HepG2 (cell line): ENCODE data around the gene TRIM15. TPM values are rescaled to one million over a fixed set of nuclear protein-coding genes. Genes with fewer than 3 reads are reported as not detected.

Source experiments
- ATAC-seq: fragments of 200-7000 bp; cut with Tn5 transposase; 3 replicates; pipeline ENCODE4 v1.9.1; 2020; ENCODE audit warnings: mild to moderate bottlenecking, moderate library complexity
- BruUV-seq: library from RNA; stranded (reverse); fragments of 400-500 nt; replicated peaks from 2 replicates; lab custom pipeline; 2021; lab: Mats Ljungman, UMichigan
- CTCF ChIA-PET: fragments of 300-600 bp; formaldehyde crosslinking; extraction: SDS; loops from one replicate; lab custom pipeline; 2021; ENCODE audit warnings: low total read pairs, inconsistent platforms, low intra/inter-chr PET ratio; lab: Yijun Ruan, JAX
- POLR2A ChIA-PET: fragments of 350-600 bp; sonication (Branson Sonifier 250); formaldehyde crosslinking; loops from one replicate; lab custom pipeline; 2020; ENCODE audit warnings: antibody characterized with exemption, inconsistent platforms; lab: Yijun Ruan, JAX
- DNase-seq: peaks from one replicate; pipeline ENCODE4 v3.0.0-alpha.2; 2015; ENCODE audit warnings: low spot score
- FAIRE-seq: peaks from 3 replicates; lab custom pipeline; 2011; peaks lifted over from hg19 to GRCh38; lab: Jason Lieb, UNC
- H2AFZ ChIP-seq: one replicate; pipeline ENCODE4 v1.6.1; 2011; ENCODE audit warnings: low read length, inconsistent platforms
- H3K27ac ChIP-seq: fragments of 300-600 bp; 3 replicates; pipeline ENCODE4 v1.8.0; 2011; ENCODE audit warnings: mixed run types, mild to moderate bottlenecking, mixed read lengths, low read length, inconsistent platforms; ENCODE audit not compliant: insufficient read depth; ENCODE audit errors: extremely low read length
- H3K27me3 ChIP-seq, 2 experiments: fragments of 200-600 bp in 1 of 2; 2 replicates in 1 of 2; 3 replicates in 1 of 2; pipeline versions ENCODE4 v1.6.0 to v1.8.0; 2011; ENCODE audit warnings: low read length in 2 of 2, mild to moderate bottlenecking in 2 of 2, moderate library complexity in 2 of 2, inconsistent platforms in 1 of 2; ENCODE audit not compliant: insufficient read depth in 2 of 2, control insufficient read depth in 1 of 2
- H3K36me3 ChIP-seq, 2 experiments: fragments of 200-600 bp in 1 of 2; replicated peaks in 1 of 2; 2 replicates in 1 of 2; 3 replicates in 1 of 2; pipeline versions ENCODE4 v1.5.1 to v1.8.0; 2011; ENCODE audit warnings: low read length in 2 of 2, inconsistent platforms in 1 of 2; ENCODE audit not compliant: insufficient read depth in 2 of 2, control insufficient read depth in 1 of 2
- H3K4me1 ChIP-seq: 2 replicates; pipeline ENCODE4 v1.5.1; 2012; ENCODE audit warnings: low read length, inconsistent platforms; ENCODE audit not compliant: insufficient read depth
- H3K4me2 ChIP-seq: 2 replicates; pipeline ENCODE4 v1.6.0; 2011; ENCODE audit warnings: low read depth, low read length, inconsistent platforms
- H3K4me3 ChIP-seq, 3 experiments: fragments of 200-600 bp in 1 of 3; sonication (generic), shearing (Covaris generic) in 1 of 3; replicated peaks in 1 of 3; 2 replicates each; pipeline ENCODE4 v1.5.1; 2011 to 2016; ENCODE audit warnings: low read length in 3 of 3, inconsistent platforms in 2 of 3, low read depth in 2 of 3, mild to moderate bottlenecking in 2 of 3, control low read depth in 1 of 3, mixed read lengths in 1 of 3; ENCODE audit not compliant: insufficient read depth in 1 of 3
- H3K79me2 ChIP-seq: one replicate; pipeline ENCODE4 v1.6.1; 2011; ENCODE audit warnings: low read length, inconsistent platforms; ENCODE audit not compliant: insufficient read depth
- H3K9ac ChIP-seq: 2 replicates; pipeline ENCODE4 v1.6.0; 2011; ENCODE audit warnings: mild to moderate bottlenecking, low read depth, low read length, inconsistent platforms; ENCODE audit not compliant: insufficient read depth
- H3K9me3 ChIP-seq: 2 replicates; pipeline ENCODE4 v1.5.1; 2012; ENCODE audit warnings: mild to moderate bottlenecking, low read length
- H4K20me1 ChIP-seq: 2 replicates; pipeline ENCODE4 v1.6.0; 2011; ENCODE audit warnings: inconsistent platforms, mild to moderate bottlenecking, low read length, moderate library complexity; ENCODE audit not compliant: insufficient read depth
- AGO2 ChIP-seq: fragments of 200-400 bp; formaldehyde crosslinking; optimal IDR thresholded peaks from 2 replicates; pipeline ENCODE3; 2017; ENCODE audit warnings: mild to moderate bottlenecking, low read depth, low read length, moderate library complexity
- KLF15 ChIP-seq: sonication (generic); formaldehyde crosslinking; IDR thresholded peaks from 2 replicates; pipeline ENCODE4 v1.8.1; 2023; ENCODE audit warnings: borderline replicate concordance, mild to moderate bottlenecking, inconsistent platforms, missing genetic modification reagents, mixed read lengths
- SP140L ChIP-seq: sonication (generic); formaldehyde crosslinking; IDR thresholded peaks from 2 replicates; pipeline ENCODE4 v1.4.0; 2020; ENCODE audit warnings: missing genetic modification reagents, borderline replicate concordance
- ZNF18 ChIP-seq: sonication (generic); formaldehyde crosslinking; IDR thresholded peaks from 2 replicates; pipeline ENCODE4 v1.8.0; 2022; ENCODE audit warnings: mild to moderate bottlenecking, missing genetic modification reagents; ENCODE audit not compliant: insufficient replicate concordance
- ZNF512 ChIP-seq: sonication (generic); formaldehyde crosslinking; IDR thresholded peaks from 2 replicates; pipeline ENCODE4 v1.4.0; 2020; ENCODE audit warnings: mild to moderate bottlenecking, missing genetic modification reagents
- ZNF737 ChIP-seq: sonication (generic); formaldehyde crosslinking; IDR thresholded peaks from 2 replicates; pipeline ENCODE4 v1.5.0; 2020; ENCODE audit warnings: missing genetic modification reagents, mild to moderate bottlenecking, borderline replicate concordance
- ZNF768 ChIP-seq: sonication (generic); formaldehyde crosslinking; IDR thresholded peaks from 2 replicates; pipeline ENCODE4 v1.4.0; 2020; ENCODE audit warnings: missing genetic modification reagents
- WGBS: methylation state at CpG from one replicate; pipeline ENCODE4 v1.1.6; 2017; ENCODE audit warnings: low lambda C conversion rate; 5-methylcytosine and 5-hydroxymethylcytosine counted together
- in situ Hi-C: cut with HindIII; loops from 2 replicates; pipeline ENCODE4 v1.10.0; 2017; ENCODE audit warnings: low pct_unique_long_range_greater_than_20kb; ENCODE audit not compliant: extremely low pct_ligation_motif_present
- intact Hi-C: fragments of 100-400 bp; cut with micrococcal nuclease; formaldehyde crosslinking; loops from one replicate; pipeline ENCODE4 v1.10.0; 2022; ENCODE audit not compliant: unreplicated experiment
- polyA plus RNA-seq, 8 experiments: library from polyadenylated mRNA; depleted of rRNA in 3 of 8; stranded (reverse) in 7 of 8; unstranded in 1 of 8; fragments of >200 nt; fragmentation: Illumina TruSeq in 4 of 8; extraction: Trizol in 4 of 8; gene quantifications; 2 replicates each; pipeline versions ENCODE4 v1.2.1 to v1.2.3, GENCODE V29; 2011 to 2016; ENCODE audit warnings: low read depth in 4 of 8, missing spikeins in 1 of 8, mixed read lengths in 1 of 8; ENCODE audit not compliant: insufficient read depth in 1 of 8
- total RNA-seq, 5 experiments: library from RNA; depleted of rRNA; stranded (reverse); fragments of >200 nt; fragmentation: Illumina TruSeq; extraction: Trizol; gene quantifications; 2 replicates each; pipeline ENCODE4 v1.2.3, GENCODE V29; 2016; ENCODE audit warnings: low read depth in 1 of 5

Gene TRIM15
- total and polyA plus RNA-seq, 2 of the 13 experiments (the other 11 are each of a cell fraction or from before 2014, with no cell fraction given), result 35.1 to 38.2 TPM

GRCh38 chr6:30160008-30160784 lies 3.1 kb upstream of the TRIM15 start:
- H3K4me3 ChIP-seq, result no peak overlapping the region
- no peaks in the 10 kb centered on the region for H3K9me3 ChIP-seq
- H2AFZ ChIP-seq, result no peak overlapping the region
- H3K79me2 ChIP-seq, result peaks cover 18% of the 10 kb centered on the region
- H3K27ac ChIP-seq, result no peak overlapping the region
- BruUV-seq, result no TSS peak
- no peak overlapping the region for H3K4me2 ChIP-seq
- no peak for FAIRE-seq
- POLR2A ChIA-PET, result no interaction called here
- no peaks in the 10 kb centered on the region for H3K36me3 ChIP-seq
- WGBS, result 91% methylated on average over 12 of the region's 17 CpGs
- in situ Hi-C loops (no loop called here), intact Hi-C loops (no loop called here)
- peaks cover 52% of the 10 kb centered on the region for H3K4me1 ChIP-seq
- no peak overlapping the region for H3K9ac ChIP-seq
- peaks cover 0 to 3% of the 10 kb centered on the region in 2 experiments; a peak in 1 of 5 replicates for H3K27me3 ChIP-seq
- ATAC-seq, result no peak
- H4K20me1 ChIP-seq, result no peaks in the 10 kb centered on the region; the same call in 1 of the 2 replicates
- TF ChIP-seq AGO2, result no peak
- TF ChIP-seq ZNF768 (CRISPR knock-in tag), result peak; percentile 41; the same call in 1 of the 2 replicates
- CTCF ChIA-PET, result no interaction called here
- DNase-seq, result no peak

- Histone ChIP-seq H4K20me1 (no peaks in the 10 kb centered on the region; the same call in 1 of the 2 replicates), H3K4me2 (no peak within 1 kb of the TSS), H3K9ac (no peak within 1 kb of the TSS), H3K9me3 (no peaks in the 10 kb centered on the region), H3K4me1 (peaks cover 52% of the 10 kb centered on the region), H3K36me3 (no peaks in the 10 kb centered on the region), H3K27me3 (peaks cover 0 to 3% of the 10 kb centered on the region in 2 experiments; a peak in 1 of 5 replicates), H2AFZ (no peak within 1 kb of the TSS), H3K4me3 (no peak within 1 kb of the TSS), H3K27ac (no peak within 1 kb of the TSS), H3K79me2 (peaks cover 26% of the 10 kb centered on the region)
- BruUV-seq, result no TSS peak
- ATAC-seq (no peak), FAIRE-seq (no peak), DNase-seq (no peak)
- WGBS, result 88% methylated on average over 4 of the region's 4 CpGs
- ChIA-PET CTCF (no interaction called here), POLR2A (no interaction called here)
- in situ Hi-C loops, result no loop called here
- intact Hi-C loops, result no loop called here
- TF ChIP-seq ZNF512 (no peak), ZNF737 (CRISPR knock-in tag) (no peak), SP140L (no peak), ZNF18 (CRISPR knock-in tag) (no peak), KLF15 (no peak)
Measured at GRCh38 chr6:30160785-30161531, 2.4 kb upstream of the TRIM15 start, which contains the start of gene TRIM10. Gene TRIM10, minus strand, starts transcription at chr6:30161211. Its CDS starts 353 bp downstream, at chr6:30160858.
